ENCODE data around the gene SLC26A3.

SLC26A3 gene

DNA sequence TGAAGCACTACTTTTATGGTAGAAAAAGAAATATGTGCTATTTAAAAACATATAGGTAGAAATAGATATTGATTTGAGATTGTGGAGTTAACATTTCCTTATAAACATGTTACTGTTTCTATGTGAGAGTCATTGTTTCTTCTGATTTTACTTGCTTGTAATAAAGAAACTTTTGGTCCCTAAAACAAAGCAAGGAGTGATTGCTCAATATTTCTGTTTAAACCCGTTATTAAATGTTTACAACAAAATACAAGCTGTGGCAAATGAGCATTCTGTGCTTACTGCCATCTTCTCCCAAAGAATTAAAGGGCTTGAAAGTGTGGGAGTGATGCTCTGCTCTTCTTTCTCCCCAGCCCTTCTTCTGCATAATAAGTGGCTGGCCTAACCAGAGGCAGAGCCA is 81.7 kb downstream of the SLC26A3 start:
- no peak for TF ChIP-seq CTCF (IDR thresholded peaks at IDR 0.05; ENCODE audit: control insufficient read depth, extremely low read depth, insufficient read depth)
- H3K4me3 ChIP-seq (ENCODE audit: low read depth, low read length): no peak overlapping the region
- DNase-seq (ENCODE audit: low read depth): no peak

DNA sequence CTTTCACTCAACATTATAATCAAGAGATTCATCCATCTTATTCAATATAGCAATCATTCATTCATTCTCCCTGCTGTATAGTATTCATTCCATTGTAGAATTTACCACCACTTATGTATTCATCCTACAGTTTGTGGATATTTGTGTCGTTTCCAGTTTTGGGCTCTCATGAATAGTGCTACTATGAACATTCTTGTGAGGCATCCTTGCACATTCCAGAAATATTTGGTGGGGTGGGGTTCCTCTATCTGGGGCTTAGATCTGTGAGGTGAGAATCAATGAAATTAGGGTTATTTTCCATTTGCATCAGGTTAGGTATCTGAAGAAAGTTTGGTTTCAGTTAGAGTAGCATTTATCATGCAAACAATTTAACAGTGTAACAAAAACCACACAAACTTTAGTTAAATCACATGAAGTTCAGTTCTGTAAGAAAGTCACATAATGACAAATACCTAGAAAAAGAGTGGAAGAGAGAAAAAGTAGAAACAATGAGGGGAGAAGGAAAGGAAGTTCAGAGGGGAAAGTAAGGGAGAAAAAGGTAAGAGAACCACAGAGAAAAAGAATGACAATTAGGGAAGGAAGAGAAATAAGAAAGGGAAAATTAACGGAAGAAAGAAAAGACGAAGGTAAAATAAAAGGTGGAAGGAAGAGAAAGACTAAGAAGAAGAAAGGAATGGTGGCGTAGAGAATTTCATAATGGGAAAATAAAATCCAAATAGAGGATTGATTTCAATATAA is 84.4 kb downstream of the SLC26A3 start:
- DNase-seq (ENCODE audit: low read depth): no peak
- H3K4me3 ChIP-seq (ENCODE audit: low read depth, low read length): no peak overlapping the region
- no peak for TF ChIP-seq CTCF (IDR thresholded peaks at IDR 0.05; ENCODE audit: control insufficient read depth, extremely low read depth, insufficient read depth)

DNA sequence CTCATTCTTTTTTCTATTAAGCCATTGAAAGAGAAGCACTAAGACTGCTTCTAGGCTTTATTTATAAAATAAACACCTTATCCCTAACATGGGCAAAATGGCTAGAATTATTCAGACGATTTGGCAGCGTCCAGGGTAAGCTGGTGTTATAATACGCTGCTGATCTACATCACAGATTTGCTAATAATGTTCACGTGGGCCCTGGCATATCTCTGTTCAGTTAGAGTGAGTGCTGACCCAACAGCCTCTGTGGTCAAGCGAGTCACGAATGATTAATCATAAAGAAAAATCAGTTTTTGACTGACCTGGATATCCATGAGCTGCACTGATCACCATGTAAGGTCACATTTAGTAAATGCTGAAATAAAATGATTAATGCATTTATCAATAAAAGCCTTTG is 87.5 kb downstream of the SLC26A3 start:
- DNase-seq (ENCODE audit: low read depth): no peak
- no peak for TF ChIP-seq CTCF (IDR thresholded peaks at IDR 0.05; ENCODE audit: control insufficient read depth, extremely low read depth, insufficient read depth)
- H3K4me3 ChIP-seq (ENCODE audit: low read depth, low read length): no peak overlapping the region
